Activated naive CD8-positive, alpha-beta T cell treated with anti-CD3 and anti-CD28 coated beads, Interleukin-2, amount 50 U/mL, for 24 hours (primary cell): Measurements from ENCODE around the gene PVALEF.
"Not testable (repeated sequence)": the region's sequence is repeated elsewhere in the genome, so short reads cannot be mapped to it uniquely, and the experiment has no call there.

ENCODE experiments used
- ATAC-seq: fragments of 150-1000 bp; cut with Tn5 transposase; one replicate; pipeline ENCODE4 v1.10.0; 2021
- DNase-seq: peaks from one replicate; pipeline ENCODE4 v3.0.0; 2021
- H3K27ac Mint-ChIP-seq: one replicate; pipeline ENCODE4 v1.8.0; 2021; ENCODE audit warnings: mild to moderate bottlenecking, mixed read lengths
- H3K27me3 Mint-ChIP-seq: one replicate; pipeline ENCODE4 v1.8.0; 2021; ENCODE audit warnings: mixed read lengths
- H3K36me3 Mint-ChIP-seq: one replicate; pipeline ENCODE4 v1.8.0; 2021; ENCODE audit warnings: low read depth, mixed read lengths
- H3K4me1 Mint-ChIP-seq: one replicate; pipeline ENCODE4 v1.8.0; 2021; ENCODE audit warnings: mixed read lengths
- H3K4me3 Mint-ChIP-seq: one replicate; pipeline ENCODE4 v1.8.0; 2021; ENCODE audit warnings: mild to moderate bottlenecking, moderate library complexity, mixed read lengths
- H3K9me3 Mint-ChIP-seq: one replicate; pipeline ENCODE4 v1.8.0; 2021; ENCODE audit warnings: mixed read lengths

The PVALEF gene

GRCh38 chr17:81134064-81134781 is 31.1 kb upstream of the PVALEF start:
- H3K27me3 Mint-ChIP-seq: no peaks in the 10 kb centered on the region
- no peak for ATAC-seq

GRCh38 chr17:81135505-81136278 is 29.6 kb upstream of the PVALEF start:
- peaks cover 13% of the 10 kb centered on the region for H3K9me3 Mint-ChIP-seq
- DNase-seq (no peak), ATAC-seq (no peak)
- H3K4me3 Mint-ChIP-seq: no peak overlapping the region
- peaks cover 4% of the 10 kb centered on the region for H3K4me1 Mint-ChIP-seq
- no peaks in the 10 kb centered on the region for H3K27me3 Mint-ChIP-seq
- H3K27ac Mint-ChIP-seq: no peak overlapping the region
- H3K36me3 Mint-ChIP-seq: no peaks in the 10 kb centered on the region

More at GRCh38 chr17:81134064-81134781, 31.1 kb upstream of the PVALEF start:
- no peak for DNase-seq
- no peak overlapping the region for H3K4me3 Mint-ChIP-seq
- peaks cover 4% of the 10 kb centered on the region for H3K4me1 Mint-ChIP-seq
- no peak overlapping the region for H3K27ac Mint-ChIP-seq
- H3K36me3 Mint-ChIP-seq: no peaks in the 10 kb centered on the region
- H3K9me3 Mint-ChIP-seq: peaks cover 13% of the 10 kb centered on the region

GRCh38 chr17:81136366-81136765 is 28.9 kb upstream of the PVALEF start:
- Mint-ChIP-seq H3K27me3 (no peaks in the 10 kb centered on the region), H3K36me3 (no peaks in the 10 kb centered on the region), H3K4me1 (peaks cover 4% of the 10 kb centered on the region), H3K9me3 (peaks cover 13% of the 10 kb centered on the region), H3K4me3 (no peak overlapping the region), H3K27ac (no peak overlapping the region)
- no peak for ATAC-seq
- DNase-seq: no peak

GRCh38 chr17:81137248-81137647 is 28.1 kb upstream of the PVALEF start:
- Mint-ChIP-seq H3K27ac (no peak overlapping the region), H3K9me3 (peaks cover 13% of the 10 kb centered on the region), H3K36me3 (no peaks in the 10 kb centered on the region), H3K4me1 (peaks cover 4% of the 10 kb centered on the region), H3K27me3 (no peaks in the 10 kb centered on the region), H3K4me3 (no peak overlapping the region)
- DNase-seq: no peak
- no peak for ATAC-seq

- Mint-ChIP-seq H3K4me1 (peaks cover 4% of the 10 kb centered on the region), H3K27me3 (no peaks in the 10 kb centered on the region), H3K4me3 (no peak overlapping the region), H3K9me3 (peaks cover 13% of the 10 kb centered on the region), H3K36me3 (no peaks in the 10 kb centered on the region), H3K27ac (no peak overlapping the region)
- ATAC-seq (no peak), DNase-seq (no peak)
Observed at GRCh38 chr17:81138083-81138482, 27.2 kb upstream of the PVALEF start.

- H3K27ac Mint-ChIP-seq: no peak overlapping the region
- ATAC-seq: no peak
- no peaks in the 10 kb centered on the region for H3K36me3 Mint-ChIP-seq
Observed at GRCh38 chr17:81138500-81138899, 26.8 kb upstream of the PVALEF start.

GRCh38 chr17:81139428-81139827 is 25.9 kb upstream of the PVALEF start:
- H3K27ac Mint-ChIP-seq: no peak overlapping the region
- H3K4me3 Mint-ChIP-seq: no peak overlapping the region
- DNase-seq: no peak

More at GRCh38 chr17:81138500-81138899, 26.8 kb upstream of the PVALEF start:
- no peaks in the 10 kb centered on the region for H3K27me3 Mint-ChIP-seq
- no peak for DNase-seq
- H3K9me3 Mint-ChIP-seq: peaks cover 13% of the 10 kb centered on the region
- H3K4me1 Mint-ChIP-seq: peaks cover 4% of the 10 kb centered on the region
- no peak overlapping the region for H3K4me3 Mint-ChIP-seq

GRCh38 chr17:81140018-81140417 is 25.3 kb upstream of the PVALEF start:
- H3K9me3 Mint-ChIP-seq: peaks cover 13% of the 10 kb centered on the region
- no peak overlapping the region for H3K4me3 Mint-ChIP-seq
- ATAC-seq (no peak), DNase-seq (no peak)
- no peaks in the 10 kb centered on the region for H3K27me3 Mint-ChIP-seq
- no peak overlapping the region for H3K27ac Mint-ChIP-seq
- no peaks in the 10 kb centered on the region for H3K36me3 Mint-ChIP-seq
- peaks cover 4% of the 10 kb centered on the region for H3K4me1 Mint-ChIP-seq

More at GRCh38 chr17:81139428-81139827, 25.9 kb upstream of the PVALEF start:
- ATAC-seq: no peak
- H3K27me3 Mint-ChIP-seq: no peaks in the 10 kb centered on the region
- H3K4me1 Mint-ChIP-seq: peaks cover 4% of the 10 kb centered on the region
- peaks cover 13% of the 10 kb centered on the region for H3K9me3 Mint-ChIP-seq
- H3K36me3 Mint-ChIP-seq: no peaks in the 10 kb centered on the region

GRCh38 chr17:81140695-81141094 is 24.6 kb upstream of the PVALEF start:
- no peak overlapping the region for H3K27ac Mint-ChIP-seq
- H3K4me3 Mint-ChIP-seq: no peak overlapping the region
- H3K4me1 Mint-ChIP-seq: peaks cover 4% of the 10 kb centered on the region
- H3K36me3 Mint-ChIP-seq: no peaks in the 10 kb centered on the region
- peaks cover 13% of the 10 kb centered on the region for H3K9me3 Mint-ChIP-seq
- no peak for DNase-seq
- ATAC-seq: no peak
- H3K27me3 Mint-ChIP-seq: no peaks in the 10 kb centered on the region

GRCh38 chr17:81142301-81143199 is 22.8 kb upstream of the PVALEF start:
- no peaks in the 10 kb centered on the region for H3K36me3 Mint-ChIP-seq
- DNase-seq: peak; percentile 74
- H3K27me3 Mint-ChIP-seq: no peaks in the 10 kb centered on the region
- H3K9me3 Mint-ChIP-seq: peaks cover 13% of the 10 kb centered on the region
- H3K27ac Mint-ChIP-seq: no peak overlapping the region
- peaks cover 4% of the 10 kb centered on the region for H3K4me1 Mint-ChIP-seq
- ATAC-seq: peak; percentile 74
- no peak overlapping the region for H3K4me3 Mint-ChIP-seq

- Mint-ChIP-seq H3K4me1 (peaks cover 2% of the 10 kb centered on the region), H3K9me3 (peaks cover 10% of the 10 kb centered on the region), H3K27ac (no peak overlapping the region), H3K27me3 (no peaks in the 10 kb centered on the region), H3K36me3 (no peaks in the 10 kb centered on the region), H3K4me3 (no peak overlapping the region)
- DNase-seq (no peak), ATAC-seq (no peak)
Observed at GRCh38 chr17:81143200-81143527, 22.1 kb upstream of the PVALEF start.

GRCh38 chr17:81143717-81144422 is 21.4 kb upstream of the PVALEF start:
- Mint-ChIP-seq H3K4me3 (no peak overlapping the region), H3K27me3 (no peaks in the 10 kb centered on the region), H3K9me3 (peaks cover 3% of the 10 kb centered on the region), H3K27ac (no peak overlapping the region), H3K4me1 (no peaks in the 10 kb centered on the region), H3K36me3 (no peaks in the 10 kb centered on the region)
- no peak for DNase-seq
- no peak for ATAC-seq

- ATAC-seq (no peak), DNase-seq (no peak)
- no peaks in the 10 kb centered on the region for H3K4me1 Mint-ChIP-seq
- H3K27me3 Mint-ChIP-seq: no peaks in the 10 kb centered on the region
- H3K4me3 Mint-ChIP-seq: no peak overlapping the region
- no peaks in the 10 kb centered on the region for H3K36me3 Mint-ChIP-seq
- no peaks in the 10 kb centered on the region for H3K9me3 Mint-ChIP-seq
- no peak overlapping the region for H3K27ac Mint-ChIP-seq
Observed at GRCh38 chr17:81144423-81144781, 20.9 kb upstream of the PVALEF start.

GRCh38 chr17:81146208-81146607 is 19.1 kb upstream of the PVALEF start:
- not testable (repeated sequence) for H3K27me3 Mint-ChIP-seq, DNase-seq, H3K4me1 Mint-ChIP-seq, H3K27ac Mint-ChIP-seq, H3K9me3 Mint-ChIP-seq, H3K36me3 Mint-ChIP-seq, H3K4me3 Mint-ChIP-seq, ATAC-seq
